Measurements from ENCODE around the gene FOXP1. TPM values are rescaled to one million over a fixed set of nuclear protein-coding genes. Genes with fewer than 3 reads are reported as not detected.

The FOXP1 gene
- total and polyA plus RNA-seq, 7 experiments from 2014 or later, result 104 to 537 (median 444) TPM

- H3K4me1 Mint-ChIP-seq, result peaks cover 2 to 96% (median 91%) of the 10 kb centered on the region in 7 donors
Measured at GRCh38 chr3:71247958-71248335, 335.6 kb downstream of the FOXP1 start.

GRCh38 chr3:71247221-71247957, 336.1 kb downstream of the FOXP1 start:
- H3K27ac Mint-ChIP-seq, result peak overlapping the region in 8 of 9 donors; percentile 53 to 82 (median 71)
- peaks cover 0 to 33% of the 10 kb centered on the region in 2 donors for H3K4me1 ChIP-seq (ENCODE audit: control insufficient read depth in 2 of 2, insufficient read depth in 2 of 2, low read length in 2 of 2)
- ChIA-PET CTCF (interaction anchor here (0.8 kb wide), 1 partner anchor 264 kb away, joined by 3 read pairs; no protein-coding TSS in a partner anchor), POLR2A (interaction anchor here (1.0 kb wide), 1 partner anchor 58 kb away, joined by 4 read pairs; no protein-coding TSS in a partner anchor)
- no peaks in the 10 kb centered on the region for H3K36me3 ChIP-seq (ENCODE audit: control insufficient read depth in 2 of 3, insufficient read depth in 3 of 3, low read length in 3 of 3)
- H3K4me3 Mint-ChIP-seq, result peak overlapping the region in 2 of 10 donors; percentile 10 to 24
- no peak overlapping the region for H3K4me3 ChIP-seq (ENCODE audit: low read length)
- ATAC-seq (no peak), DNase-seq (no peak)
- peaks cover 2 to 96% (median 91%) of the 10 kb centered on the region in 7 donors for H3K4me1 Mint-ChIP-seq
- H3K9me3 ChIP-seq (ENCODE audit: control insufficient read depth in 2 of 3, low read length in 3 of 3), result no peaks in the 10 kb centered on the region
- peaks cover 0 to 47% (median 18%) of the 10 kb centered on the region in 5 donors for H3K36me3 Mint-ChIP-seq
- intact Hi-C loops (cut with micrococcal nuclease), result no loop called here
- peaks cover 0 to 3% (median 0%) of the 10 kb centered on the region in 11 donors for H3K9me3 Mint-ChIP-seq
- H3K27me3 ChIP-seq (ENCODE audit: control insufficient read depth in 2 of 2, insufficient read depth in 2 of 2, low read length in 2 of 2), result no peaks in the 10 kb centered on the region
- H3K27me3 Mint-ChIP-seq, result peaks cover 0 to 2% (median 0%) of the 10 kb centered on the region in 5 donors
- H3K27ac ChIP-seq (ENCODE audit: low read depth, low read length), result no peak overlapping the region

More at GRCh38 chr3:71247958-71248335, 335.6 kb downstream of the FOXP1 start:
- ChIA-PET CTCF (interaction anchor here (0.7 kb wide), 1 partner anchor 55 kb away, joined by 4 read pairs; no protein-coding TSS in a partner anchor), POLR2A (interaction anchor here (1.0 kb wide), 1 partner anchor 58 kb away, joined by 4 read pairs; no protein-coding TSS in a partner anchor)
- H3K4me3 Mint-ChIP-seq, result peak overlapping the region in 5 of 10 donors; percentile 10 to 33 (median 24)
- intact Hi-C loops (cut with micrococcal nuclease), result no loop called here
- Histone ChIP-seq H3K4me1 (ENCODE audit: control insufficient read depth in 2 of 2, insufficient read depth in 2 of 2, low read length in 2 of 2) (peaks cover 0 to 33% of the 10 kb centered on the region in 2 donors), H3K4me3 (ENCODE audit: low read length) (no peak overlapping the region), H3K36me3 (ENCODE audit: control insufficient read depth in 2 of 3, insufficient read depth in 3 of 3, low read length in 3 of 3) (no peaks in the 10 kb centered on the region), H3K27ac (ENCODE audit: low read depth, low read length) (no peak overlapping the region), H3K9me3 (ENCODE audit: control insufficient read depth in 2 of 3, low read length in 3 of 3) (no peaks in the 10 kb centered on the region), H3K27me3 (ENCODE audit: control insufficient read depth in 2 of 2, insufficient read depth in 2 of 2, low read length in 2 of 2) (no peaks in the 10 kb centered on the region)
- H3K9me3 Mint-ChIP-seq, result peaks cover 0 to 3% (median 0%) of the 10 kb centered on the region in 11 donors
- peaks cover 0 to 49% (median 21%) of the 10 kb centered on the region in 5 donors for H3K36me3 Mint-ChIP-seq
- ATAC-seq (no peak), DNase-seq (no peak)
- H3K27me3 Mint-ChIP-seq, result peaks cover 0 to under 1% (median 0%) of the 10 kb centered on the region in 5 donors
- peak overlapping the region in 7 of 9 donors; percentile 41 to 82 (median 71) for H3K27ac Mint-ChIP-seq

GRCh38 chr3:71245971-71246880, 337.3 kb downstream of the FOXP1 start:
- no peaks in the 10 kb centered on the region for H3K9me3 ChIP-seq (ENCODE audit: control insufficient read depth in 2 of 3, low read length in 3 of 3)
- H3K4me1 Mint-ChIP-seq, result peaks cover 2 to 94% (median 89%) of the 10 kb centered on the region in 7 donors
- H3K36me3 Mint-ChIP-seq, result peaks cover 0 to 40% (median 15%) of the 10 kb centered on the region in 5 donors
- H3K9me3 Mint-ChIP-seq, result peaks cover 0 to under 1% (median 0%) of the 10 kb centered on the region in 11 donors
- no peaks in the 10 kb centered on the region for H3K27me3 ChIP-seq (ENCODE audit: control insufficient read depth in 2 of 2, insufficient read depth in 2 of 2, low read length in 2 of 2)
- CTCF ChIA-PET, result interaction anchor here (0.8 kb wide), 1 partner anchor 265 kb away, joined by 3 read pairs; no protein-coding TSS in a partner anchor
- DNase-seq (no peak), ATAC-seq (no peak)
- peak overlapping the region in 7 of 9 donors; percentile 10 to 87 (median 57) for H3K27ac Mint-ChIP-seq
- peaks cover 0 to 27% of the 10 kb centered on the region in 2 donors for H3K4me1 ChIP-seq (ENCODE audit: control insufficient read depth in 2 of 2, insufficient read depth in 2 of 2, low read length in 2 of 2)
- intact Hi-C loops (cut with micrococcal nuclease), result loop anchor here in 1 of 2 donors (2.0 kb wide), 1 partner anchor 15 kb away; no protein-coding TSS in a partner anchor
- peak overlapping the region in 3 of 10 donors; percentile 10 to 27 (median 14) for H3K4me3 Mint-ChIP-seq
- no peak overlapping the region for H3K4me3 ChIP-seq (ENCODE audit: low read length)
- peaks cover 0 to 4% (median 0%) of the 10 kb centered on the region in 5 donors for H3K27me3 Mint-ChIP-seq
- H3K27ac ChIP-seq (ENCODE audit: low read depth, low read length), result no peak overlapping the region
- no peaks in the 10 kb centered on the region for H3K36me3 ChIP-seq (ENCODE audit: control insufficient read depth in 2 of 3, insufficient read depth in 3 of 3, low read length in 3 of 3)
- POLR2A ChIA-PET, result interaction anchor here (0.7 kb wide), 1 partner anchor 71 kb away, joined by 3 read pairs; no protein-coding TSS in a partner anchor

GRCh38 chr3:71244826-71245488, 338.6 kb downstream of the FOXP1 start:
- POLR2A ChIA-PET, result interaction anchor here (0.7 kb wide), 1 partner anchor 70 kb away, joined by 3 read pairs; no protein-coding TSS in a partner anchor
- peaks cover 0 to 23% of the 10 kb centered on the region in 2 donors for H3K4me1 ChIP-seq (ENCODE audit: control insufficient read depth in 2 of 2, insufficient read depth in 2 of 2, low read length in 2 of 2)
- no peaks in the 10 kb centered on the region for H3K27me3 ChIP-seq (ENCODE audit: control insufficient read depth in 2 of 2, insufficient read depth in 2 of 2, low read length in 2 of 2)
- Mint-ChIP-seq H3K4me1 (peaks cover 2 to 94% (median 90%) of the 10 kb centered on the region in 7 donors), H3K27me3 (peaks cover 0 to 4% (median 0%) of the 10 kb centered on the region in 5 donors), H3K9me3 (no peaks in the 10 kb centered on the region), H3K36me3 (peaks cover 0 to 43% (median 20%) of the 10 kb centered on the region in 5 donors), H3K4me3 (peak overlapping the region in 2 of 10 donors; percentile 19 to 22), H3K27ac (peak overlapping the region in 8 of 9 donors; percentile 14 to 90 (median 48))
- H3K4me3 ChIP-seq (ENCODE audit: low read length), result no peak overlapping the region
- no peaks in the 10 kb centered on the region for H3K36me3 ChIP-seq (ENCODE audit: control insufficient read depth in 2 of 3, insufficient read depth in 3 of 3, low read length in 3 of 3)
- no peak overlapping the region for H3K27ac ChIP-seq (ENCODE audit: low read depth, low read length)
- ATAC-seq, result no peak
- no peaks in the 10 kb centered on the region for H3K9me3 ChIP-seq (ENCODE audit: control insufficient read depth in 2 of 3, low read length in 3 of 3)
- CTCF ChIA-PET, result no interaction called here
- no peak for DNase-seq
- intact Hi-C loops (cut with micrococcal nuclease), result loop anchor here in 1 of 2 donors (2.0 kb wide), 1 partner anchor 14 kb away; no protein-coding TSS in a partner anchor

GRCh38 chr3:71244153-71244825, 339.2 kb downstream of the FOXP1 start:
- Histone ChIP-seq H3K4me3 (ENCODE audit: low read length) (no peak overlapping the region), H3K36me3 (ENCODE audit: control insufficient read depth in 2 of 3, insufficient read depth in 3 of 3, low read length in 3 of 3) (no peaks in the 10 kb centered on the region), H3K27me3 (ENCODE audit: control insufficient read depth in 2 of 2, insufficient read depth in 2 of 2, low read length in 2 of 2) (no peaks in the 10 kb centered on the region), H3K9me3 (ENCODE audit: control insufficient read depth in 2 of 3, low read length in 3 of 3) (no peaks in the 10 kb centered on the region), H3K4me1 (ENCODE audit: control insufficient read depth in 2 of 2, insufficient read depth in 2 of 2, low read length in 2 of 2) (peaks cover 0 to 16% of the 10 kb centered on the region in 2 donors), H3K27ac (ENCODE audit: low read depth, low read length) (no peak overlapping the region)
- Mint-ChIP-seq H3K4me3 (peak overlapping the region in 2 of 10 donors; percentile 19 to 22), H3K36me3 (peaks cover 0 to 46% (median 20%) of the 10 kb centered on the region in 5 donors), H3K9me3 (no peaks in the 10 kb centered on the region), H3K27ac (peak overlapping the region in 8 of 9 donors; percentile 14 to 90 (median 44)), H3K27me3 (peaks cover 0 to 4% (median 0%) of the 10 kb centered on the region in 5 donors), H3K4me1 (peaks cover 2 to 93% (median 89%) of the 10 kb centered on the region in 7 donors)
- ATAC-seq, result no peak
- ChIA-PET POLR2A (no interaction called here), CTCF (no interaction called here)
- no peak for DNase-seq
- intact Hi-C loops (cut with micrococcal nuclease), result loop anchor here in 1 of 2 donors (2.0 kb wide), 1 partner anchor 13 kb away; no protein-coding TSS in a partner anchor

All from naive thymus-derived CD4-positive, alpha-beta T cell (primary cell).